ENCODE results near the gene ASB10.
A peak's percentile ranks its signal among the peaks of the same experiment; 100 is the strongest.

ASB10 gene

GRCh38 chr7:151187409-151188251 lies 580 bp upstream of the ASB10 start:
- DNase-seq, result no peak

- no peak for DNase-seq
Measured at GRCh38 chr7:151185762-151186639, 1.0 kb downstream of the ASB10 start.

GRCh38 chr7:151181011-151181431 lies 6.0 kb downstream of the ASB10 start:
- DNase-seq, result no peak

- no peak for DNase-seq
Measured at GRCh38 chr7:151179946-151180345, 7.1 kb downstream of the ASB10 start.

GRCh38 chr7:151179287-151179860 lies 7.7 kb downstream of the ASB10 start:
- DNase-seq, result no peak

GRCh38 chr7:151178831-151179230 lies 8.2 kb downstream of the ASB10 start:
- no peak for DNase-seq

- DNase-seq, result no peak
Measured at GRCh38 chr7:151178236-151178635, 8.8 kb downstream of the ASB10 start.

- DNase-seq, result no peak
Measured at GRCh38 chr7:151177310-151177709, 9.7 kb downstream of the ASB10 start.

GRCh38 chr7:151176401-151176800 lies 10.6 kb downstream of the ASB10 start:
- DNase-seq, result no peak

- DNase-seq, result no peak
Measured at GRCh38 chr7:151175793-151176311, 11.2 kb downstream of the ASB10 start.

GRCh38 chr7:151175047-151175792 lies 11.8 kb downstream of the ASB10 start:
- no peak for DNase-seq

GRCh38 chr7:151174246-151175046 lies 12.6 kb downstream of the ASB10 start:
- no peak for DNase-seq

GRCh38 chr7:151173386-151174245 lies 13.4 kb downstream of the ASB10 start:
- DNase-seq, result no peak

- peak; percentile 52 to 66 (median 58) for DNase-seq
Measured at GRCh38 chr7:151172273-151173141, 14.5 kb downstream of the ASB10 start.

GRCh38 chr7:151168787-151169162 lies 18.3 kb downstream of the ASB10 start:
- no peak for DNase-seq

- DNase-seq, result peak in 3 of 4 experiments; percentile 17 to 33 (median 28)
Measured at GRCh38 chr7:151168003-151168786, 18.9 kb downstream of the ASB10 start.

GRCh38 chr7:151167197-151167961 lies 19.7 kb downstream of the ASB10 start, which contains the start of gene GBX1:
GBX1 (minus strand) TSS chr7:151167694; CDS start chr7:151167548, 146 bp downstream.
- no peak for DNase-seq
